GM21786 (cell line): Measurements from ENCODE around the gene DXO.
A peak's percentile ranks its signal among the peaks of the same experiment; 100 is the strongest.
"Not testable (repeated sequence)": the region's sequence is repeated elsewhere in the genome, so short reads cannot be mapped to it uniquely, and the experiment has no call there.

Experiments used
- ATAC-seq: cut with Tn5 transposase; IDR thresholded peaks from one replicate; pipeline ENCODE4 v1.9.1; 2021; ENCODE audit not compliant: unreplicated experiment

The DXO gene

GRCh38 chr6:31971993-31972708 lies at the start of gene DXO:
Gene DXO, minus strand, starts transcription at chr6:31972138. Its CDS starts 463 bp downstream, at chr6:31971675.
- ATAC-seq = peak; percentile 86

DNA sequence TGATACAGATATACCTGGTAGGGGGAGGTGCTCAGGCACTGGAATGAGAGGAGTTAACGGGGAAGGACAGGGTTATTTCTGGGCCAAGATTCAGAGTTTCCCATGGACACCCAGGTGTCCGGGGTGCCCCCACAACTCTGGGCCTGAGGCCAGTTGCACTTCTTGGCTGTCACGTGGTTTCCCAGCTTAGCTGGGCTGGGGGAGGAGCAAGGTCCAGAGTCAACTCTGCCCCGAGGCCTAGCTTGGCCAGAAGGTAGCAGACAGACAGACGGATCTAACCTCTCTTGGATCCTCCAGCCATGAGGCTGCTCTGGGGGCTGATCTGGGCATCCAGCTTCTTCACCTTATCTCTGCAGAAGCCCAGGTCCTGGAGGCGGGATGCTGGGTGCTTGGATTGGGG lies 42.6 kb upstream of the DXO start, which contains the start of gene C4B:
C4B (plus strand) TSS at position 249 of the 400 bp plus-strand sequence; CDS start at position 300, 51 bp downstream.
- ATAC-seq = not testable (repeated sequence)

DNA sequence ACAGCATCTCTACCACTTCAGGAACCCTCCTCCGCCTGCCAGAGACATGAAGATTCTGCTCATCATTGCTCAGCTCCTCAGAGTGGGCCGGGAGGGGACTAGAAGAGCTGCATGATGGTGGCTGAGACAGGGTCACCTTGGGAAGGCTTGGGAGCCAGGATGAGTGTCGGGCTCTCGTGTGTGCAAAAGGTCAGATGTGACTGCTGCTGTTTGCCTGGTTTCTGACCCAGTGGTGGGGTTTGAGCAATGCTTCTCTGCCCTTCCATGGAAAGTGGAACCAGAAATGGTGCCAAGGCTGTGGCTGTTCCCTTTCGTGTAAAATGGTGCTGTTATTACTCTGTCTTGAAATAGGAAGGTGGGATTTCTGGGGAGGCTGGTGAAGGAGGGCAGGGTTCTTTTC lies 41.8 kb upstream of the DXO start:
- not testable (repeated sequence) for ATAC-seq

GRCh38 chr6:32012941-32013617 lies 41.1 kb upstream of the DXO start:
- ATAC-seq = not testable (repeated sequence)

DNA sequence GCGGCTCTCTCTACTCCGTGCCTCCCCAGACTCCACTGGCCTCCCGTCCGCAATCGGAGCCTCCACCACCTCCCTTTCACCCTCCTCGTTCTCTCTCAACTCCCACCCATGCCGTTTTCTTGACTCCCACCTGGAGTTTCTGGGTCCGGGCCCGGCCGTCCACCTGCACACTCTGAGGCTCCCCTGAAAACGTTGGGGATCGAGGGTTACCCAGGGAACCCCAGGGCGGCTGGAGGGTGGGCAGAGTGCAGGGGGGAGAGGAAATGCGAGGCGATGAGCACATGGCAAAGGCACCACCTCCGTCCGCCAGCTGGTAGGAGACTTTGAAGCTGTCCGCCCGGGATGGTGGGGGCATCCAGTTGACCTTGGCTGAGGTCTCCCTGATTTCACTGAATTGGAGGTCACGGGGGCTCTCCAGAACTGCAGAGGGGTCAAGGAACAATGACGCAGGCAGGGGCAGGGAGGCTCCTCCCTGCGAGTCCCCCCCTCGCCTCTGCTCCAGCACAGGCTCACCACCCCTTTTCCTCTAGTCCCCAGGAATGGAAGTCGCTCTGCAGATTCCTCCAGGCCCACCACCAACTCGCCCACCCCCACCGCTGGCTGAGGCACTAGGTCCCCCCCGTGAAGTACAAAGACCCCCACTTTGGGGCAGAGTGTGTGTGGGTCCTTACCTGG lies 39.1 kb upstream of the DXO start:
- not testable (repeated sequence) for ATAC-seq

DNA sequence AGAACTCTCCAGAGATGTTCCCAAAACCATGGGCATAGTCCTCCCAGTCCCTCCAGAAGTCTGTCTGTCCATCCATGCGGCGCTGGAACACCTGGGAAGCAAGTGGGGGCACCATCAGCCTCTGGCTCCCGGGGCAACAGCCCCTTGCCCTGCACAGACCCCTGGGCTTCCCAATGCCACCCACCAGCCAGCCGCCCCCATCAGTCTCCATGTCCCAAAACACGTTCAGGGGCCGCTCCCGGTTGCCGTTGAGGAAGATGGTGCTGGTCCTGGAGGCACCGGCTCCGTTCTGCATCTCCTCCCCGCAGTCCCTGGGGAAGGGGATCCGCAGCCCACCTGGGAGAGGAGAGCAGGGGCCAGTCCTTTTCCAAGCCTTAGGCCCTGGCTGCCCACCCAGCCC lies 37.6 kb upstream of the DXO start:
- ATAC-seq = not testable (repeated sequence)

DNA sequence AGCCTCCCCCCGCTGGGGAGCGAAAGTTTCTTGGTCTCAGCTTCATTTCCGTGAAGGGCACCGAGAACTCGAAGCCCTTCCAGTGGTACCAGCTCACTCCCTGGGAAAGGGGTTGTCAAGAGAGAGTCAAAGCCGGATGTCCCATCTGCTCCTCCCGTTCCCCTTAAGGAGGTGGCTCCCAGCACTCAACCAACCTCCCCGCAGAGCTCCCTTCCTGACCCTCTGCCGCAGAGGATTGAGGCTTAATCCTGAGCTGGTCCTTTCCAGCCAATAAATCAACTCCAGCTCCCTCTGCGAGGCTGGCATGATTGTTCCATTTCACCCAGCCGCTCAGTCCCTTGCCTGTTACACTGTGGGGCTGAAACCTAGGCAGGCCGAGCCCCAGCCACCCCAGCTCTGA lies 36.7 kb upstream of the DXO start:
- not testable (repeated sequence) for ATAC-seq

DNA sequence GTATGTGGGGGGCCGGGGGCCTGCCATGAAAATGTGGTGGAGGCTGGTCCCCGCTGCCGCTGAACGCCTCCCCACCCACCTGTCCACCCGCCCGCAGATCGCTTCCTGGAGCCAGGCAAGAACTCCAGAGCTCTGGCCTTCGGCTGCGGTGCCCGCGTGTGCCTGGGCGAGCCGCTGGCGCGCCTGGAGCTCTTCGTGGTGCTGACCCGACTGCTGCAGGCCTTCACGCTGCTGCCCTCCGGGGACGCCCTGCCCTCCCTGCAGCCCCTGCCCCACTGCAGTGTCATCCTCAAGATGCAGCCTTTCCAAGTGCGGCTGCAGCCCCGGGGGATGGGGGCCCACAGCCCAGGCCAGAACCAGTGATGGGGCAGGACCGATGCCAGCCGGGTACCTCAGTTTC lies 36.1 kb upstream of the DXO start:
- not testable (repeated sequence) for ATAC-seq

DNA sequence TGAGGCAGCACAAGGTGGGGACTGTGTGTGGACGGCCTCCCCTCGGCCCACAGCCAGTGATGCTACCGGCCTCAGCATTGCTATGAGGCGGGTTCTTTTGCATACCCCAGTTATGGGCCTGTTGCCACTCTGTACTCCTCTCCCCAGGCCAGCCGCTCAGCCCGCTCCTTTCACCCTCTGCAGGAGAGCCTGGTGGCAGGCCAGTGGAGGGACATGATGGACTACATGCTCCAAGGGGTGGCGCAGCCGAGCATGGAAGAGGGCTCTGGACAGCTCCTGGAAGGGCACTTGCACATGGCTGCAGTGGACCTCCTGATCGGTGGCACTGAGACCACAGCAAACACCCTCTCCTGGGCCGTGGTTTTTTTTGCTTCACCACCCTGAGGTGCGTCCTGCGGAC lies 35.1 kb upstream of the DXO start:
- ATAC-seq = not testable (repeated sequence)

DNA sequence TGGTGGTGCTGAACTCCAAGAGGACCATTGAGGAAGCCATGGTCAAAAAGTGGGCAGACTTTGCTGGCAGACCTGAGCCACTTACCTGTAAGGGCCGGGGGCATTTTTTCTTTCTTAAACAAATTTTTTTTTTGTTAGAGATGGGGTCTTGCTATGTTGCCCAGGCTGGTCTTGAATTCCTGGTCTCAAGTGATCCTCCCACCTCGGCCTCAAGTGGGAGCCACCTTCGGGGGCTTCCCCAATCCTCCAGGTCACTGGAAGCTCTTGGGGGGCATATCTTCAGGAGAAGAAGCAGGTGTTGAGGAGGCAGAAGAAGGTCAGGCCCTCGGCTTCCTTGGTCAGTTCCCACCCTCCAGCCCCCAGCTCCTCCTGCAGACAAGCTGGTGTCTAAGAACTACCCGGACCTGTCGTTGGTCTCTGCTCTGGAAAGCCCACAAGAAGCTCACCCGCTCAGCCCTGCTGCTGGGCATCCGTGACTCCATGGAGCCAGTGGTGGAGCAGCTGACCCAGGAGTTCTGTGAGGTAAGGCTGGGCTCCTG lies 34.1 kb upstream of the DXO start:
- ATAC-seq = not testable (repeated sequence)

- ATAC-seq = not testable (repeated sequence)
These were observed 33.6 kb upstream of the DXO start for GRCh38 chr6:32005538-32005880.

DNA sequence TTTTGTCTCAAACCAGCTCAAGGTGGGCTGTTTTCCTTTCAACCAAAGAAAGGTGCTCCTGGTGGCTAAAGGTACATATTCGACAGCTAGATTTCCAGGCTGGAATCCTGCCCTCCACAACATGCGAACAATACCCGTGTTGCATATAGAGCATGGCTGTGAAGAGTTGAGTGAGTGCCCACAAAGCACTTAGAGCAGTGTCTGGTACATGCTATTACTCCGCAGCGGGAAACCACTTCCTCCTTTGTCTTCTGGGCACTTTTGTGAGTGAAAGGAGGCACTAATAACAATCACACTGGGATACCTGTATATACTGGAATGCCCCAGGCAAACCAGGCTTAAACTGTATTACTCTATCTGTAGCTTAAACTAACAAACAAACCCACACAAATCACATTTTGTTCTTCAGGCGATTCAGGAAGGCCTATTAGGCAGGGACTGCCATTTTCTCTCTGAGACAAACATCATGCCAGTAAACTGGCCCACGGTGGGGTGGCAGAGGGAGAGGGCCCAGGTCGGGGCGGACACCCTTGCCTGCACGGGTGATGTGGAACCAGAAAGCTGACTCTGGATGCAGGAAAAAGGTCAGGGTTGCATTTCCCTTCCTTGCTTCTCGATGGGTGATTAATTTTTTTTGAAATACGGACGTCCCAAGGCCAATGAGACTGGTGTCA lies 33.1 kb upstream of the DXO start:
- ATAC-seq = not testable (repeated sequence)

DNA sequence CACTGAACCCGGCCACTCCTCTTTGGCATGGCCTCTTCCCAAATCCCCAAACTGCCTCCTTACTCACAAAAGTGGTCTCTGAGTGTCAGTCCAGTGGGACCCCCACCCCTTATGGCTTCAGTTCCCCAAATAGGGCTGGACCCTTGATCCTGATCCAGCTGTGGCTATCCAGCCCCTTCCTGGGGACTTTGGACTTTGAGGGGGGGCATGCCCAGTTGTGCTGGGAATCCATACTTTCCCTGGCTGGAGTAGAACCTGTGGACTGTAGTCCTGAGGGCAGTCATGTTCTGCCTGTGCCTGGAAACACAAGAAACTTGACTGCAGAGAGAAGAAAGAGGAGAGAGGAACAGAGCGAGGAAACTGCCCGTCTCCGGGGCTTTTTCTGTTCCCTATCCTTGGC lies 32.5 kb upstream of the DXO start:
- ATAC-seq = not testable (repeated sequence)

- ATAC-seq = not testable (repeated sequence)
These were observed 31.4 kb upstream of the DXO start for GRCh38 chr6:32003301-32003700.

DNA sequence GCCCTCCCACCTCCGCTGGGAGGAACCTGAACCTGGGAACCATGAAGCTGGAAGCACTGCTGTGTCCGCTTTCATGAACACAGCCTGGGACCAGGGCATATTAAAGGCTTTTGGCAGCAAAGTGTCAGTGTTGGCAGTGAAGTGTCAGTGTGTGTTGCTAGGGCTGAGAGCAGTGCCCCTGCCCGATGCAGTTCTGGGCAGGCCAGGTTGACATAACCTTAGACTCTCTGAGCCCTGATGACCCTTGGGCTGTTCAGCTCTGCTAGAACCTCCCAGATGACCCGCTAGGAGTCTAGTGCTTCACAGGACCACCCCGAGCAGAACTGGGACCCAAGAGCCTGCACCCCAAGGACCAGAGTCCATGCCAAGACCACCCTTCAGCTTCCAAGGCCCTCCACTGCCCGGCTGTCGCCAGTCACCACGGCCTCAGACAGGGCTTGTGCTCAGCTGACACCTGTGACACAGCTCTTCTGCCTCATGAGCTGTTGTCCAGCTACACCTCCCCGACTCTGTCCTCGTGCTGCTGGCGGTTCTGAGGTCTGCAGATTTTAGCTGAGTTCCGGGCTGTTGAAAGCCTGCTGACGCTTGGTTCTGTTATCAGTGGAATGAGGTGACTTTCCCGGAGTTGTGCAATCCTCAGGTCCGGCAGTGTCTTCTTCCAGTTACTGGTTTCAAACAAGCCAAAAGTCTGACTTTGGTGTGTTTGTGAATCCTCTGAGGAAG lies 30.8 kb upstream of the DXO start:
- ATAC-seq = not testable (repeated sequence)

- not testable (repeated sequence) for ATAC-seq
These were observed 24.4 kb upstream of the DXO start for GRCh38 chr6:31996385-31996784.

- ATAC-seq = not testable (repeated sequence)
These were observed 22.5 kb upstream of the DXO start for GRCh38 chr6:31994421-31994820.

GRCh38 chr6:31989363-31989762 lies 17.4 kb upstream of the DXO start:
- ATAC-seq = not testable (repeated sequence)

GRCh38 chr6:31981744-31982143 lies 9.8 kb upstream of the DXO start, which contains the start of gene C4A:
Gene C4A, plus strand, starts transcription at chr6:31982057. Its CDS starts 51 bp downstream, at chr6:31982108.
- ATAC-seq = not testable (repeated sequence)

- ATAC-seq = not testable (repeated sequence)
These were observed 9.1 kb upstream of the DXO start for GRCh38 chr6:31980998-31981397.
